HG03520 (cell line): ENCODE measurements around the gene CDK10.

Source experiments
- ATAC-seq: cut with Tn5 transposase; IDR thresholded peaks from one replicate; pipeline ENCODE4 v1.9.1; 2021; ENCODE audit warnings: mild to moderate bottlenecking, moderate library complexity; ENCODE audit not compliant: unreplicated experiment

Gene CDK10

DNA sequence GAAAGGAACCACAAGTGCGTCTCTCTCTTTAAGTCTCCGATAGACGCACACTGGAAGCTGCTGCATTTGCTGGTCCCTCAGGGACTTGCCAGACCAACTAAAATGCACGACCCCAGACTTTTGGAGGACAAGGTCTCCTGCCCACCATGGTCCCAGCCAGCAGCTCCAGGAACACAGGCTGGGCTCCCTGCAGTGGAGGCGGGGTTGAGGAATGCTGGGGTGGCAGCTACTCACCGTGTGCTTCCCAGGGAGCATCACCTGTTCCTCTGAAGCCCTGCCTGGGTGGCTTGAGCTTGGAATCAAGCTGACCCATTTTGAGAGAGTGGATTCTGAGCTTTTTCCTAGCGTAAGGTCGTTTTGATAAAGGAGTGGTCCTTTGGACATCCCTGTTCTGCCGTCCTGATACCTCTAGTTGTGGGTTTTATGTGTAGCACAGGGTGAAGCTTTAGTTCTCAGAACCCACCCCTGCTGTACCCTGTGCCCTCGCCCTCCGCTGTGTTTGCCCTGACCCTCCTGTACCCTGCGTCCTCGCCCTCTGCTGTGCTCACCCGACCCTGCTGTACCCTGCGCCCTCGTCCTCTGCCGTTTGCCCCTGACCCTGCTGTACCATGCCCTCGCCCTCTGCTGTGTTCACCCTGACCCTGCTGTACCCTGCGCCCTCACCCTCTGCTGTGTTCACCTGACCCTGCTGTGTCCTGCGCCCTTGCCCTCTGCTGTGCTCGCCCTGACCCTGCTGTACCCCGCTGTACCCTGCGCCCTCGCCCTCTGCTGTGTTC, 45.8 kb downstream of the CDK10 start:
- ATAC-seq, result no peak

DNA sequence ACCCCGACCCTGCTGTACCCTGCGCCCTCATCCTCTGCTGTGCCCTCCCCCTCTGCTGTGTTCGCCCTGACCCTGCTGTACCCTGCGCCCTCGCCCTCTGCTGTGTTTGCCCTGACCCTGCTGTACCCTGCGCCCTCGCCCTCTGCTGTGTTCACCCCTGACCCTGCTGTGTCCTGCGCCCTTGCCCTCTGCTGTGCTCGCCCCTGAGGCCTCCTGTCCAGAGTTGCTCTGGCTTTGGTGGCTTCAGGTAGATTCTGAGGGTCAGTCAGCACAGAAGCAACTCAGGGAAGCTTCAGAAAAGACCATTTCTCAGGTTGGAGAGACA, 46.4 kb downstream of the CDK10 start:
- ATAC-seq, result no peak

DNA sequence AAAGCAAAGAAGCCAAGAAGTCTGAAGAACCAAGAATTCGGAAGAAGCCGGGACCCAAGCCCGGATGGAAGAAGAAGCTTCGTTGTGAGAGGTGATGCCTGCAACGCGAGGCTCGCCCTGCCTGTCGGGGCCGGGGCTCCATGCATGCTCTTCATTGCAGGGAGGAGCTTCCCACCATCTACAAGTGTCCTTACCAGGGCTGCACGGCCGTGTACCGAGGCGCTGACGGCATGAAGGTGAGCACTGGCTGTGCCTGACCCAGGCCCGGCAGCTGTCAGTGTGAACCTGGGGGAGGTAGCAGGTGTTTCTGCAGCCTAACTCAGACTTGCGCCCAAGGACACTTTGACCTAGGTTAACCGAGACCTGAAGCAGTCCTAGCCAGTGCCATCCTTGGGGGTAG, 46.8 kb downstream of the CDK10 start:
- no peak for ATAC-seq

DNA sequence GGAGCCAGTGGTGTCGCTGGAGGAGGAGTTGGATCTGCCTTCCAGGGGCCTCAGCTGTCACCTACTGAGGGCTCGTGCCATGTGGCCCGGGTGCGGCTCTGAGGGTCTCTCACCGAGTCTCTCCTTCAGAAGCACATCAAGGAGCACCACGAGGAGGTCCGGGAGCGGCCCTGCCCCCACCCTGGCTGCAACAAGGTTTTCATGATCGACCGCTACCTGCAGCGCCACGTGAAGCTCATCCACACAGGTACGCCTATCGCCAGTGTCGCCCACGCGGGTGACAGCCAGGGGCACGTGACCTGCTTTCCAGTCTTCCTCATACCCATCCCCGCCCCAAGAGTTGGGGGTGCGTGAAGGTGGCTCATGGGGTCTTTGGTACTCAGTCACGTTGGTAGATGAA, 47.3 kb downstream of the CDK10 start:
- ATAC-seq, result no peak

DNA sequence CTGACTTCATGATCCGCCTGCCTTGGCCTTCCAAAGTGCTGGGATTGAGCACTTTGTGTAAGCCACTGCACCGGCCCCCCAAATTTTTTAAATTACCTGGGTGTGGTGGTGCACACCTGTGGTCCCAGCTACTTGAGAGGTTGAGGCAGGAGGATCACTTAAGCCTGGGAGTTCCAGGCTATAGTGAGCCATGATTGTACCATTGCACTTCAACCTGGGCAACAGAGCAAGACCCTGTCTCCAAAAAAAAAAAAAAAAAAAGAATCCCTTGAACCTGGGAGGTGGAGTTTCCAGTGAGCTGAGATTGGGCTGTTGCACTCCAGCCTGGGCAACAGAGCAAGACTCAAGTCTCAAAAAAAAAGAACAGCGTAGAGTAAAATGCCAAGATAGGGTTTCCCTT, 50.1 kb downstream of the CDK10 start:
- ATAC-seq, result no peak

DNA sequence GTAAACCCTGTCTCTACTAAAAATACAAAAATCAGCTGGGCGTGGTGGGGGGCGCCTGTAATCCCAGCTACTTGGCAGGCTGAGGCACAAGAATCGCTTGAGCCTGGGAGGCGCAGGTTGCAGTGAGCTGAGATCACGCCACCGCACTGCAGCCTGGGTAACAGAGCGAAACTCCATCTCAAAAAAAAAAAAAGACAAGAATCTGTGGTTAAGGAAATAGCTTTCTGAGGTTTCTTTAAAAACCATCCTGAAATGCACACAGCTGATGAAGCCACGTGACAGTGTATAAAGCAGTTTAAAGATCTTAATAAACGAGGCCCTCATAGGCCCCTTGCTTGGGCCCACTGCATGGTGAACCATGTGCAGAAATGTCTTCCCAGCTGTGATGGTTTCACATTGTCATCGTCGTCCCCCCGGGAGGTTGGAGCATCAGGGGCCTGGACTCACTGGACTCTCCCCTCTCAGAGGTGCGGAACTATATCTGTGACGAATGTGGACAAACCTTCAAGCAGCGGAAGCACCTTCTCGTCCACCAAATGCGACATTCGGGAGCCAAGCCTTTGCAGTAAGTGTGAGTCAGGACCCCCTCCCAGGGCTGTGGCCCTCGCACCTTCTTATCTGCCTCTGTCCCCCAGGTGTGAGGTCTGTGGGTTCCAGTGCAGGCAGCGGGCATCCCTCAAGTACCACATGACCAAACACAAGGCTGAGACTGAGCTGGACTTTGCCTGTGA, 51.0 kb downstream of the CDK10 start:
- ATAC-seq, result no peak

DNA sequence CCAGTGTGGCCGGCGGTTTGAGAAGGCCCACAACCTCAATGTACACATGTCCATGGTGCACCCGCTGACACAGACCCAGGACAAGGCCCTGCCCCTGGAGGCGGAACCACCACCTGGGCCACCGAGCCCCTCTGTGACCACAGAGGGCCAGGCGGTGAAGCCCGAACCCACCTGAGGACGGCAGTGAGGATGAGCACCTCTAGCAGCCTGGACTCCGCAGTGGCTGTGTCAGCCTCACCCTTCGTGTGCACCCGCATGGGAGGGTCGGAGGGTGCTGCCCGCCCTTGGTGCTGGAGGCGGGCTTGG, 51.5 kb downstream of the CDK10 start:
- ATAC-seq, result no peak

DNA sequence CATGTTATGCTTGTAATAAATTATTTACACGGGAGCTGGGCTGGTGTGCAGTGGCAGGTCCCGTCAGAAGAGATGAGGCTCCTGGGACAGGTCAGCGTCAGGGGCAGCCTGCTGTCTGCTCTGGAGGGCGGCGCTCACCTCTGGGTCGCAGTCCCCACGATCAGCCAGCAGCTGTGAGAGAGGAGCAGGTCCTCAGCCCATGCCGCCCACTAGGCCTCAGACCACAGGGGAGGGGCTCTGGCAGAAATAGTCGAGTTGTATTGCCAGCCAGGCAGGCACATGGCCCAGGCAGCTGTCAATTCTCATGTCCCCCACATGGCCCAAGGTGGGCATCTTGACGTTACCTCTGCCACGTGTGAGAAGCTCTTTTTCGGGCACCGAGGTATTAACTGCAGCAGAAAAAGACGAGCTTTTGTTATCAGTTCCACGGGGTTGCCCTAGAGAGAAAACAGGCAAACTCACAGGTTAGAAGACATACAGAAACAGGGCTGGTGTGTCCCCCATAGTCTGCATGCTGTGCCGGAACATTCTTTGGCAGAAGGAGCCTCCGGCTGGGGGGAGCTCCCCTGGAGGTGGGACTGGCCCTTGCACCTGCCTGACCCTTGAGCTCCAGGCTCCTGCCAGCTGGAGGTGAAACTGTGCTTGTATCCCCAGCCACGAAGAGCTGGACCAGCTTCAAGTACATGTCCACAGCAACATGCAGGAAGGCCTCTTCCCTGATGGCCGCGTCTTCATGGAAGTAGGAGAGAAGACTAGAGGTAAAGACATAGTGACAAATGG, 52.2 kb downstream of the CDK10 start:
- ATAC-seq, result no peak

DNA sequence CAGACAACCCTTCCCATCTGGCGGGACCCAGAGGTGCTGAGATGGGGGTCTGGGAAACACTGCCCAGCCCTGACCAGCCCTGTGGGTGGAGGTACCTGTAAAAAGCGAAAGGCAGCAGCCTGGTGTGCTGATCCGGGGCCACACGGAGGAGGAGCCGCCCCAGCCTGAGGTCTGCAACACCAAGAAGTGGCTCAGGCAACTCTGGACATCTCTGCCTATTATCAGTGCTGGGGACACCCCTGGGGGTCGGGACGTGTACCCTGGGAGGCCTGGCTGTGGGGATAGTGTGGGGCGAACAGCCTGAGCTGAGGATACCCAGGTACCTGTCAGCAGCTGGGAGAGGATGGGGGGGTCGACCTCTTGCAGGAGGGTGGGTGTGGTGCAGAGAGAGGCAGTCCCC, 52.9 kb downstream of the CDK10 start:
- ATAC-seq, result no peak

DNA sequence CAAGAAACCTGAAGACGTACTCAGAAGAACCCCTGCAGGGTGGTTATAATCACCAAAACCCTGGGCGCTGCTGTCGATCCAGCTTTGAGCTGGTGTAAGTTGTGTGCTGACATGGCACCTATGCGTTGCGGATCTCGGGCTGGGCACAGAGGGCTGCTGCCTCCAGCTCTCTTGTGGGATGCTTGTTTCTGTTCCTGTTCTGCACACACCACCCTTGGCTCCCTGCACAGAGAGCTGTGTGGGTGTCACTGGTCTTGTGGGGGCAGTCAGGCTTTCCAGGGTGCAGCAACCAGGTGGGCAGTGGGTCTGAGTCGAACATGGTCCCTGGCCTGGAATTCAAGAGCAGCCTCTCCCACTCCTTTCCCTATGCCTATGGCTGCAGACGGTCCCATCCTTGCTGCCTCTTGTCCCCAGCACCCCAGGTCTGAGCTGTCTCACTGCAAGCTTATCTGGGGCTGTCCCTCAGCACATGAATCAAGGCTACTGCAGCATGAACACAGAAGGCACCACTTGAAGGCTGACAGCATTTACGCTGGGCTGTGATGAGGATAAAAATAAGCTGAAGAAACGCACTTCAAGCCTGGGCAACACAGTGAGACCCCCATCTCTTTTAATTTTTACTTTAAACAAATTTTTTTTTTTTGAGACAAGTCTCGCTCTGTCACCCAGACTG, 55.0 kb downstream of the CDK10 start:
- ATAC-seq, result no peak

DNA sequence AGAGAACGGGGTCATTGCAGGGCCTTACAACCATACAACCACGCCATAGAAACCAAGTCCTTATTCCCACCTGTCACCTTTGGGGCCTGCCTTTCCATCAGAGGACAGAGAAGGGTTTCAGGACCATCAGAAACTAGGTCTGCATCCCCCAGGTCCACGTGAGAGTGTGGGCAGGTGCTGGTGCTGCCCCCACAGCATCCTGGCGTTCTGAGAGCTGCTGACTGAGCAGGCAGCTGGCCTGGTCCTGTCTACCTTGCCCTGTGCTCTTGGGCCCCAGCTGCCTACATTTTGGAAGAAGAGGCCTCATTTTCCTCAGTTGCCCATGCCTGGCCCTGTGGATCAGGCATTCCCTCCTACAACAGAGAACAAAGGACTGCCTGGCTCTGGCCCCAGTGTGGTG, 56.5 kb downstream of the CDK10 start:
- no peak for ATAC-seq

DNA sequence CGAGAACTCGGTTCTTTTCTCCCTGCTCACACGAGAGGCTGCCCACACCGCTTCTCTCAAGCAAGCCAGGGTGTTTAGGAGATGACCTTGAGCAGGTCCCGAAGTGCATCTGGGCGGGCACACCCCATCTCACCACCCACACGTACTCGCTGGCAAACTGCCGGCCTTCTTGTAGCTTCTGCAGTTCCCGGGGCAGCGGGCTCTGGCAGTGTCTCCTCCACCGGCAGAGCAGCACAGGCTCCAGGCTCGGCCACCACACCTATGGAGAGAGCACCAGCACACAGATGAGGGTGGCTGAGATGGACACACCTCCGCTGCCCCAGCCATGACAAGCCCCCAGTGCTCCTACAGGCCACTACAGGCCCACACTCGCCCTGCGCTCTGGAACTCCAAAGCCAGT, 58.3 kb downstream of the CDK10 start:
- no peak for ATAC-seq
